ENCODE measurements around the gene CDH11.

GRCh38 chr16:64910356-64910755 lies 211.5 kb downstream of the CDH11 start:
- TF ChIP-seq CTCF (IDR thresholded peaks at IDR 0.05; ENCODE audit: low read length) (no peak), EZH2 (optimal IDR thresholded peaks at IDR 0.05; ENCODE audit: low read depth, low read length) (no peak)
